HepG2 (cell line): ENCODE results near the gene GALNT9.

Experiments
- TCF12 ChIP-seq, 2 experiments: fragments of 450-650 bp in 1 of 2; sonication (generic) in 1 of 2; formaldehyde crosslinking in 1 of 2; IDR thresholded peaks; 2 replicates each; pipeline versions ENCODE4 v1.6.1 to v1.8.0; 2017 to 2022; ENCODE audit warnings: antibody characterized with exemption in 1 of 2, mild to moderate bottlenecking in 1 of 2, missing genetic modification reagents in 1 of 2, moderate library complexity in 1 of 2
- ZNF331 ChIP-seq: sonication (generic); formaldehyde crosslinking; IDR thresholded peaks from 2 replicates; pipeline ENCODE4 v1.4.0; 2020; ENCODE audit warnings: missing genetic modification reagents
- ZNF746 ChIP-seq: sonication (generic); formaldehyde crosslinking; IDR thresholded peaks from 2 replicates; pipeline ENCODE4 v1.8.0; 2022; ENCODE audit warnings: mild to moderate bottlenecking, missing genetic modification reagents

DNA sequence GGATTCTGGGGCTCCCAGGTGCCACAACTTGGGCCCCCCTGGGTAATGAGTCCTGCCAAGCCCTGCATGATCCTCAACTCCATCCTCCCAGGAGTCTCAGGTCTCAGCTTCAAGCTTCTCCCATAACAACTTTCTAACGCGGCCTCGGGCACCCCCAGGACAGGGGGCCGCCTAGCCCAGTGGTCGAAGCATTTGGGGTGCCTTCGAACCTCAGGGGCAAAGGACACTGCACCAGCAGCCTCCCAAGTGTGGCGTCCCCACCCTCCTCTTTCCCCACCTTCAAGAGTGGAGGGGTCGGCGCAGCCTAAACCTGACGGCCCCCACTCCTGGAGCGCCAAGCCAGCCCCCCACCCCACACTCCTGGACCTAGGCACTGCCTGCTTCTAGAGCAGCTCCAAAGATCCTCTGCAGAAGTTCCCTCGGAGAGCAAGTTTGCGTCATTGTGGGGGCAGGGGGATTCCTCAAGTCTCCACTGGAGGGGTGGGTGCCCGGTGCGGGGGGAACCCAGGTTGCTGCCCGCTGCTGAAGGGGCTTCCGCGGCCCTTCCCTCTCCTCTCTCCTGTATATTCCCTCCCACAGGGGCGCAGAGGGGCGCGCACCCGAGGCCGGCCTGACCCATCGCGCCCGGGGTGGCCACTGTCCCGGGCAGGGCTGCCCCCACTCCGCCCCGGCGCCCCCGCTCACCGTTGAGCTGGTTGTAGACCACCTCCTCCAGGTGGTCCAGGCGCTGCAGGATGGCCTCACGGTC, 933 bp downstream of the GALNT9 start:
- no peak for TF ChIP-seq ZNF746 (CRISPR knock-in tag)
- no peak for TF ChIP-seq TCF12 (IDR thresholded peaks at IDR 0.05)
- TF ChIP-seq TCF12 (CRISPR knock-in tag; IDR thresholded peaks at IDR 0.05): no peak
- no peak for TF ChIP-seq ZNF331 (CRISPR knock-in tag)
